OCI-LY3 (cell line): ENCODE data around the gene NPSR1.

ENCODE experiments used
- CTCF ChIP-seq: fragments of 200-600, 300-600 bp; sonication (generic); IDR thresholded peaks from 2 replicates; pipeline ENCODE4 v1.5.1; 2014; ENCODE audit warnings: antibody characterized with exemption, low read length, low read depth
- EZH2phosphoT487 ChIP-seq: fragments of 200-600 bp; shearing (Covaris generic); IDR thresholded peaks from 2 replicates; pipeline ENCODE4 v1.6.1; 2018; ENCODE audit warnings: antibody characterized with exemption, mixed run types, low read depth

- TF ChIP-seq CTCF = no peak
- TF ChIP-seq EZH2phosphoT487 = no peak
Observed at GRCh38 chr7:34806831-34807230, 148.8 kb downstream of the NPSR1 start.
